ENCODE measurements around the gene ASCC3. TPM values are rescaled to one million over a fixed set of nuclear protein-coding genes. Genes with fewer than 3 reads are reported as not detected.

ASCC3 gene
- total and polyA plus RNA-seq, 12 donors: 3.9 to 22.9 (median 16.1) TPM

DNA sequence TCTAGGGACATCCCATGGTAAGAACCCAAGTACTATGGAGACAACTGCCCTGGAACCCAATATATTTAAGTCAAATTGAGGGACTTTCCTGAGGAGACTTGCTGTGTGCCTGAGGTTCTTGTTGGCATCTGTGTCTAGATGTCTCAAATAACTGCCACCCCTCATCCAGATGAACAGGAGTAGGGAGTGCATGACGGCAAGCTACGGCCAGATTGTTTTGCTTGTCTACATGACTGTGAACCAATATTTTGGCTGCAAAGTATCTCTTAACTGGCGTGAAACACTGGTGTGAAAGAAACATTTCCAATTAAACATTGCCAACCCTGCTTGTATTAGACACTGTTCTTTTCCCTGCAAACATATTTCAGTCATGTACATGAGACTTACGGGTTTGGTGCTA is 364.0 kb downstream of the ASCC3 start:
- intact Hi-C loops (cut with DNase I): no loop called here
- 88 to 99% methylated on average over 4 of the region's 4 CpGs for WGBS, 2 donors

GRCh38 chr6:100514660-100515059 is 366.5 kb downstream of the ASCC3 start:
- intact Hi-C loops (cut with DNase I): no loop called here
- peaks cover 0 to 76% (median 27%) of the 10 kb centered on the region in 9 donors for H3K36me3 ChIP-seq

More for the DNA sequence above, 364.0 kb downstream of the ASCC3 start:
- TF ChIP-seq, protein P1, sequence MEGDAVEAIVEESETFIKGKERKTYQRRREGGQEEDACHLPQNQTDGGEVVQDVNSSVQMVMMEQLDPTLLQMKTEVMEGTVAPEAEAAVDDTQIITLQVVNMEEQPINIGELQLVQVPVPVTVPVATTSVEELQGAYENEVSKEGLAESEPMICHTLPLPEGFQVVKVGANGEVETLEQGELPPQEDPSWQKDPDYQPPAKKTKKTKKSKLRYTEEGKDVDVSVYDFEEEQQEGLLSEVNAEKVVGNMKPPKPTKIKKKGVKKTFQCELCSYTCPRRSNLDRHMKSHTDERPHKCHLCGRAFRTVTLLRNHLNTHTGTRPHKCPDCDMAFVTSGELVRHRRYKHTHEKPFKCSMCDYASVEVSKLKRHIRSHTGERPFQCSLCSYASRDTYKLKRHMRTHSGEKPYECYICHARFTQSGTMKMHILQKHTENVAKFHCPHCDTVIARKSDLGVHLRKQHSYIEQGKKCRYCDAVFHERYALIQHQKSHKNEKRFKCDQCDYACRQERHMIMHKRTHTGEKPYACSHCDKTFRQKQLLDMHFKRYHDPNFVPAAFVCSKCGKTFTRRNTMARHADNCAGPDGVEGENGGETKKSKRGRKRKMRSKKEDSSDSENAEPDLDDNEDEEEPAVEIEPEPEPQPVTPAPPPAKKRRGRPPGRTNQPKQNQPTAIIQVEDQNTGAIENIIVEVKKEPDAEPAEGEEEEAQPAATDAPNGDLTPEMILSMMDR (IDR thresholded peaks at IDR 0.05): no peak
- Histone ChIP-seq H3K4me1 (no peaks in the 10 kb centered on the region), H3K36me3 (peaks cover 0 to 52% (median 13%) of the 10 kb centered on the region in 9 donors), H3K9me3 (no peaks in the 10 kb centered on the region), H3K27me3 (no peaks in the 10 kb centered on the region), H3K27ac (no peak overlapping the region), H3K4me3 (no peak overlapping the region)
- ATAC-seq (no peak), DNase-seq (no peak)

DNA sequence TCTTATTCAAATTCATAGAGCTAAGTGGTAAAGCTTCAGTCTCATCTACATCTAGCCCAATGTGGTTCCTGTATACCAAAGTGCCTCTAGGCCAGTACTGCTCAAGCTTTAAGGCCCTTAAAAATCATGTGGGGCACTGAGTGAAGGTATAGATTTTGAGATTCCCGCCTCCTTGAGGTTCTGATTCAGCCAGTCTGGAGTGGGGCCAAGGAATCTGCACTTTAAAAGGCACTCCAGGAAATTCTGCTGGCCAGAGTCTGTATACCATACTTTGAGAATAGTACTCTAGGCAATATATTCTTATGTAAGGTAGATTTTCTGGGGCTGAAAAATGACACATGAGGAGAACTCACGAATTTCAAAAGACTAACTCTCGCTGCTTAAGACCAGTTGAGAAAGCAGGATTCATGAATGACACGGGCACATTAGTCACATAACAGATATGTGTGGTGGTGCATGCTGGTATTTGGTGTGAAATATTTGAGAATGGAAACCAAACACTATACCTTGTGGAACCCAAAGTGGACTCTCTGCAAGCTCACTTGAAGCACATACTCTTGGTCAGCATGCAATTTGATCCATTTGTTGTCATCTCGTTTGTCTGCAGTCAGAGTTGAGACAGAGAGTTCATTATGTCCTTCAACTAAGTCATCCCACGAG is 368.8 kb downstream of the ASCC3 start:
- Histone ChIP-seq H3K27ac (no peak overlapping the region), H3K4me3 (no peak overlapping the region), H3K9me3 (no peaks in the 10 kb centered on the region), H3K27me3 (no peaks in the 10 kb centered on the region), H3K4me1 (no peaks in the 10 kb centered on the region), H3K36me3 (peaks cover 0 to 92% (median 30%) of the 10 kb centered on the region in 9 donors)
- TF ChIP-seq, protein P1 (IDR thresholded peaks at IDR 0.05): no peak
- ATAC-seq: no peak
- intact Hi-C loops (cut with DNase I): no loop called here
- DNase-seq: no peak
- WGBS, 2 donors: 70 to 72% methylated on average over 6 of the region's 6 CpGs

More at GRCh38 chr6:100514660-100515059, 366.5 kb downstream of the ASCC3 start:
- WGBS, 2 donors: 97 to 100% methylated on average over 3 of the region's 3 CpGs
- Histone ChIP-seq H3K4me3 (no peak overlapping the region), H3K27ac (no peak overlapping the region), H3K4me1 (no peaks in the 10 kb centered on the region), H3K9me3 (no peaks in the 10 kb centered on the region), H3K27me3 (no peaks in the 10 kb centered on the region)
- ATAC-seq (no peak), DNase-seq (no peak)
- TF ChIP-seq, protein P1 (IDR thresholded peaks at IDR 0.05): no peak

DNA sequence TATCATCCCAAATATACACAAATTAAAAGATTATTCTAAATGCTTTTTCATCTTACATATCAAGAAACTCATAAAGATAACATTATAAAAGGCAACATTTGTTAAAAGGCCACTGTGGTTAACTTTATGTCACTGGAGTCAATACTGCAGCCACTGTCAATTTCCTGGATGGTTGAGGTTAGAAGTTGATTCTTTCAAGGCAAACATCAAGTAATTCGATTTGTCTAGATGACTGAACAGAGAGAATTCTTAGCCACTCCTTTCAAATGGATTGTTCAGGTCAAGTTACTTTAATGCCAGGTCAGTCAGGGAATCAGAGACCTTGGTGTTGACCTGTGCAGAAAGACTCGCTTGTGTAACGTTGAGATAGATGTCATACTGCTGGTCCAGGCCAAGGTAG is 372.0 kb downstream of the ASCC3 start:
- intact Hi-C loops (cut with DNase I): no loop called here
- Histone ChIP-seq H3K9me3 (no peaks in the 10 kb centered on the region), H3K27me3 (no peaks in the 10 kb centered on the region), H3K4me3 (no peak overlapping the region), H3K4me1 (no peaks in the 10 kb centered on the region), H3K27ac (no peak overlapping the region), H3K36me3 (peaks cover 0 to 67% (median 28%) of the 10 kb centered on the region in 9 donors)
- 94 to 96% methylated on average over 3 of the region's 3 CpGs for whole genome bisulfite sequencing, 2 donors
- no peak for DNase-seq
- TF ChIP-seq, protein P1 (IDR thresholded peaks at IDR 0.05): no peak
- no peak for ATAC-seq
